NCI-H345 treated with DMSO at 0.1 percent for 48 hours (cell line): ENCODE results near the gene LDAH.
A peak's percentile ranks its signal among the peaks of the same experiment; 100 is the strongest.
"Not testable (repeated sequence)": the region's sequence is repeated elsewhere in the genome, so short reads cannot be mapped to it uniquely, and the experiment has no call there.

Experiments
- DNase-seq: peaks from one replicate; lab custom pipeline; 2025; ENCODE audit not compliant: unreplicated experiment; lab: John Stamatoyannopoulos, UW

Gene LDAH

GRCh38 chr2:20822535-20823490, at the start of gene LDAH:
TSS of gene LDAH (minus strand) at chr2:20823101. CDS start at chr2:20801463, 21,638 bp downstream.
- DNase-seq = peak; percentile 96

- DNase-seq = no peak
Measured at GRCh38 chr2:20868377-20868776, 45.5 kb upstream of the LDAH start.

- no peak for DNase-seq
Measured at GRCh38 chr2:20862850-20863249, 39.9 kb upstream of the LDAH start.

GRCh38 chr2:20855456-20855855, 32.6 kb upstream of the LDAH start:
- DNase-seq = no peak

GRCh38 chr2:20852670-20853069, 29.8 kb upstream of the LDAH start:
- no peak for DNase-seq

- no peak for DNase-seq
Measured at GRCh38 chr2:20852139-20852538, 29.2 kb upstream of the LDAH start.

- DNase-seq = no peak
Measured at GRCh38 chr2:20844246-20844645, 21.3 kb upstream of the LDAH start.

- DNase-seq = no peak
Measured at GRCh38 chr2:20839052-20839451, 16.2 kb upstream of the LDAH start.

GRCh38 chr2:20838016-20838415, 15.1 kb upstream of the LDAH start:
- DNase-seq = no peak

GRCh38 chr2:20836521-20836920, 13.6 kb upstream of the LDAH start:
- no peak for DNase-seq

GRCh38 chr2:20834331-20834730, 11.4 kb upstream of the LDAH start:
- DNase-seq = no peak

GRCh38 chr2:20832606-20833005, 9.7 kb upstream of the LDAH start:
- no peak for DNase-seq

- DNase-seq = no peak
Measured at GRCh38 chr2:20829861-20830260, 7.0 kb upstream of the LDAH start.

GRCh38 chr2:20823917-20824316, 1.0 kb upstream of the LDAH start:
- no peak for DNase-seq

- no peak for DNase-seq
Measured at GRCh38 chr2:20818820-20819219, 4.1 kb downstream of the LDAH start.

GRCh38 chr2:20815216-20815615, 7.7 kb downstream of the LDAH start:
- DNase-seq = no peak

- no peak for DNase-seq
Measured at GRCh38 chr2:20812779-20813178, 10.1 kb downstream of the LDAH start.

- DNase-seq = no peak
Measured at GRCh38 chr2:20806286-20806685, 16.6 kb downstream of the LDAH start.

- no peak for DNase-seq
Measured at GRCh38 chr2:20803974-20804373, 18.9 kb downstream of the LDAH start.

GRCh38 chr2:20803226-20803682, 19.6 kb downstream of the LDAH start:
- no peak for DNase-seq

- DNase-seq = no peak
Measured at GRCh38 chr2:20797096-20797495, 25.8 kb downstream of the LDAH start.

GRCh38 chr2:20796374-20796791, 26.5 kb downstream of the LDAH start:
- no peak for DNase-seq

GRCh38 chr2:20793944-20794343, 29.0 kb downstream of the LDAH start:
- not testable (repeated sequence) for DNase-seq
